HepG2 (cell line): ENCODE results near the gene LYRM4. TPM values are rescaled to one million over a fixed set of nuclear protein-coding genes. Genes with fewer than 3 reads are reported as not detected.

Experiments
- ARNT2 ChIP-seq: sonication (generic); formaldehyde crosslinking; IDR thresholded peaks from 2 replicates; pipeline ENCODE4 v1.8.0; 2022; ENCODE audit warnings: mild to moderate bottlenecking, low read depth, missing genetic modification reagents, moderate library complexity
- CC2D1A ChIP-seq: sonication (generic); formaldehyde crosslinking; IDR thresholded peaks from 2 replicates; pipeline ENCODE4 v1.8.1; 2023; ENCODE audit warnings: mild to moderate bottlenecking, missing genetic modification reagents
- KDM4B ChIP-seq: sonication (generic); formaldehyde crosslinking; IDR thresholded peaks from 2 replicates; pipeline ENCODE4 v1.4.0; 2020; ENCODE audit warnings: missing genetic modification reagents
- LCORL ChIP-seq, 2 experiments: fragments of 450-650 bp in 1 of 2; sonication (generic) in 1 of 2; formaldehyde crosslinking in 1 of 2; IDR thresholded peaks; 2 replicates each; pipeline versions ENCODE4 v1.5.0 to v1.6.1; 2017 to 2020; ENCODE audit warnings: antibody characterized with exemption in 1 of 2, missing genetic modification reagents in 1 of 2
- MEIS1 ChIP-seq: sonication (generic); formaldehyde crosslinking; IDR thresholded peaks from 2 replicates; pipeline ENCODE4 v1.9.0; 2021; ENCODE audit warnings: mild to moderate bottlenecking, missing genetic modification reagents, moderate library complexity, borderline replicate concordance
- RBFOX2 ChIP-seq: fragments of 200-400 bp; formaldehyde crosslinking; IDR thresholded peaks from 2 replicates; pipeline ENCODE4 v1.6.1; 2017; ENCODE audit warnings: low read depth, mild to moderate bottlenecking, low read length
- TBX3 ChIP-seq: fragments of 450-650 bp; IDR thresholded peaks from 2 replicates; pipeline ENCODE4 v1.6.1; 2017; ENCODE audit warnings: antibody characterized with exemption, mild to moderate bottlenecking, inconsistent platforms, borderline replicate concordance
- TEAD3 ChIP-seq: optimal IDR thresholded peaks from 2 replicates; pipeline ENCODE3; 2016; ENCODE audit warnings: borderline replicate concordance
- ZFYVE20 ChIP-seq: sonication (generic); formaldehyde crosslinking; IDR thresholded peaks from 2 replicates; pipeline ENCODE4 v1.8.0; 2023; ENCODE audit warnings: low read depth, mild to moderate bottlenecking, moderate library complexity, missing genetic modification reagents, borderline replicate concordance
- ZNF12 ChIP-seq: sonication (generic); formaldehyde crosslinking; IDR thresholded peaks from 2 replicates; pipeline ENCODE4 v1.5.0; 2020; ENCODE audit warnings: missing genetic modification reagents
- ZNF136 ChIP-seq: sonication (generic); formaldehyde crosslinking; IDR thresholded peaks from 2 replicates; pipeline ENCODE4 v1.8.1; 2022; ENCODE audit warnings: low read depth, mild to moderate bottlenecking, moderate library complexity, missing genetic modification reagents
- ZNF230 ChIP-seq: sonication (generic); formaldehyde crosslinking; IDR thresholded peaks from 2 replicates; pipeline ENCODE4 v1.4.0; 2020; ENCODE audit warnings: mild to moderate bottlenecking, missing genetic modification reagents
- ZNF510 ChIP-seq: sonication (generic); formaldehyde crosslinking; IDR thresholded peaks from 2 replicates; pipeline ENCODE4 v1.4.0; 2020; ENCODE audit warnings: low read depth, mild to moderate bottlenecking, missing genetic modification reagents
- ZNF777 ChIP-seq: sonication (generic); formaldehyde crosslinking; IDR thresholded peaks from 2 replicates; pipeline ENCODE4 v1.4.0; 2020; ENCODE audit warnings: missing genetic modification reagents
- ZNF839 ChIP-seq: sonication (generic); formaldehyde crosslinking; IDR thresholded peaks from 2 replicates; pipeline ENCODE4 v1.4.0; 2020; ENCODE audit warnings: missing genetic modification reagents, mild to moderate bottlenecking, borderline replicate concordance
- ZNF891 ChIP-seq: sonication (generic); formaldehyde crosslinking; IDR thresholded peaks from 2 replicates; pipeline ENCODE4 v1.5.0; 2020; ENCODE audit warnings: mild to moderate bottlenecking, missing genetic modification reagents
- polyA plus RNA-seq, 8 experiments: library from polyadenylated mRNA; depleted of rRNA in 3 of 8; stranded (reverse) in 7 of 8; unstranded in 1 of 8; fragments of >200 nt; fragmentation: Illumina TruSeq in 4 of 8; extraction: Trizol in 4 of 8; gene quantifications; 2 replicates each; pipeline versions ENCODE4 v1.2.1 to v1.2.3, GENCODE V29; 2011 to 2016; ENCODE audit warnings: low read depth in 4 of 8, missing spikeins in 1 of 8, mixed read lengths in 1 of 8; ENCODE audit not compliant: insufficient read depth in 1 of 8
- total RNA-seq, 5 experiments: library from RNA; depleted of rRNA; stranded (reverse); fragments of >200 nt; fragmentation: Illumina TruSeq; extraction: Trizol; gene quantifications; 2 replicates each; pipeline ENCODE4 v1.2.3, GENCODE V29; 2016; ENCODE audit warnings: low read depth in 1 of 5
- TF ChIP-seq, protein P1 (sequence below): fragments of 450-650 bp; IDR thresholded peaks from 2 replicates; pipeline ENCODE4 v1.6.1; 2016
- TF ChIP-seq, protein P2 (sequence below): IDR thresholded peaks from 2 replicates; pipeline ENCODE4 v1.6.1; 2016; ENCODE audit warnings: missing genetic modification reagents, missing compliant biosample characterization
- TF ChIP-seq, protein P3 (sequence below): sonication (generic); formaldehyde crosslinking; IDR thresholded peaks from 2 replicates; pipeline ENCODE4 v1.4.0; 2020; ENCODE audit warnings: missing genetic modification reagents
- TF ChIP-seq, protein P4 (sequence below): sonication (generic); formaldehyde crosslinking; IDR thresholded peaks from 2 replicates; pipeline ENCODE4 v1.4.0; 2020; ENCODE audit warnings: mild to moderate bottlenecking, missing genetic modification reagents
- TF ChIP-seq, protein P5 (sequence below): sonication (generic); formaldehyde crosslinking; IDR thresholded peaks from 2 replicates; pipeline ENCODE4 v1.5.0; 2020; ENCODE audit warnings: mild to moderate bottlenecking, missing genetic modification reagents, borderline replicate concordance

LYRM4 gene
- total and polyA plus RNA-seq, 2 of the 13 experiments (the other 11 are each of a cell fraction or from before 2014, with no cell fraction given) = 64.6 to 67.5 TPM

DNA sequence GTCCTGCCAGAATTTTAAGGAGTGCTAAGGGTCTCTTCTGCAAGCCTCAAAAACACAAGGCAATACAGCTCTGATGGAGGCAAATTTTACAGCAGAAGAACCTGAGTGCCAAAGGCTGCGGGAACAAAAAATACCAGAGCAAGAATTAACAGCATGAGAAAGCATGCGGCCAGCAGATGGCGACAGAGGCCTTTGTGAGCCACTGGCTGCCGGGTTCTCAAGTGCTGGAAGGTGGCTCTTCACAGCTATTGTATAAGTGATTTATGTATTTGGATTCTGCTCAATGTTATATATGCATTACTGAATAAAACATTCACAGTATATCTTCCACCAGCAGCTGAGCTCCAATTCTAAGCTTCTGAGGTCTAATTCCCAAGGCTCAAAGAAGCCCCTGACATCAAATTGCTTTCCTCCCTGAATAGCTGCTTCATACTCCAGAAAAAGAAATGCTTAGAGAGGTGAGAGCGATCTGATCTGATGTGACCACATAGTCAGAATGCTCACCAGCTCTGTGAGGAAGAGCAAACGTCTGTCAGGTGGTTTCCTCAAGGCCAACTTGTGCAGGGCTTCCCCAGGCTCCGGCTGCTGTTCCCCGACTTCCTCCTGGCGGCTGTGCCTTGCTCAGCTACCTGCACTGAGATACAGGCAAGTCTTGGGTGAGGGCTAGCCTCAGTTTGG, 117.0 kb downstream of the LYRM4 start (continued):
- TF ChIP-seq, protein P1, sequence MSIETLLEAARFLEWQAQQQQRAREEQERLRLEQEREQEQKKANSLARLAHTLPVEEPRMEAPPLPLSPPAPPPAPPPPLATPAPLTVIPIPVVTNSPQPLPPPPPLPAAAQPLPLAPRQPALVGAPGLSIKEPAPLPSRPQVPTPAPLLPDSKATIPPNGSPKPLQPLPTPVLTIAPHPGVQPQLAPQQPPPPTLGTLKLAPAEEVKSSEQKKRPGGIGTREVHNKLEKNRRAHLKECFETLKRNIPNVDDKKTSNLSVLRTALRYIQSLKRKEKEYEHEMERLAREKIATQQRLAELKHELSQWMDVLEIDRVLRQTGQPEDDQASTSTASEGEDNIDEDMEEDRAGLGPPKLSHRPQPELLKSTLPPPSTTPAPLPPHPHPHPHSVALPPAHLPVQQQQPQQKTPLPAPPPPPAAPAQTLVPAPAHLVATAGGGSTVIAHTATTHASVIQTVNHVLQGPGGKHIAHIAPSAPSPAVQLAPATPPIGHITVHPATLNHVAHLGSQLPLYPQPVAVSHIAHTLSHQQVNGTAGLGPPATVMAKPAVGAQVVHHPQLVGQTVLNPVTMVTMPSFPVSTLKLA = no peak
- TF ChIP-seq, protein P2, sequence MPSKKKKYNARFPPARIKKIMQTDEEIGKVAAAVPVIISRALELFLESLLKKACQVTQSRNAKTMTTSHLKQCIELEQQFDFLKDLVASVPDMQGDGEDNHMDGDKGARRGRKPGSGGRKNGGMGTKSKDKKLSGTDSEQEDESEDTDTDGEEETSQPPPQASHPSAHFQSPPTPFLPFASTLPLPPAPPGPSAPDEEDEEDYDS (CRISPR knock-in tag) = no peak
- TF ChIP-seq ZNF136 (CRISPR knock-in tag) (no peak), MEIS1 (no peak), ZNF891 (CRISPR knock-in tag) (0 out of 2 replicates have a peak, but pooled peaks have one; percentile 43), ARNT2 (no peak), RBFOX2 (no peak), KDM4B (CRISPR knock-in tag) (no peak), TBX3 (no peak), TEAD3 (CRISPR knock-in tag) (peak; percentile 78), ZNF839 (no peak), ZFYVE20 (no peak), ZNF230 (no peak), ZNF12 (CRISPR knock-in tag) (no peak), ZNF777 (CRISPR knock-in tag) (no peak), ZNF510 (CRISPR knock-in tag) (no peak), LCORL (IDR thresholded peaks at IDR 0.05) (no peak), LCORL (CRISPR knock-in tag; IDR thresholded peaks at IDR 0.05) (no peak), CC2D1A (CRISPR knock-in tag) (no peak)
- TF ChIP-seq, protein P3, sequence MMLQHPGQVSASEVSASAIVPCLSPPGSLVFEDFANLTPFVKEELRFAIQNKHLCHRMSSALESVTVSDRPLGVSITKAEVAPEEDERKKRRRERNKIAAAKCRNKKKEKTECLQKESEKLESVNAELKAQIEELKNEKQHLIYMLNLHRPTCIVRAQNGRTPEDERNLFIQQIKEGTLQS (CRISPR knock-in tag) = no peak
- TF ChIP-seq, protein P4, sequence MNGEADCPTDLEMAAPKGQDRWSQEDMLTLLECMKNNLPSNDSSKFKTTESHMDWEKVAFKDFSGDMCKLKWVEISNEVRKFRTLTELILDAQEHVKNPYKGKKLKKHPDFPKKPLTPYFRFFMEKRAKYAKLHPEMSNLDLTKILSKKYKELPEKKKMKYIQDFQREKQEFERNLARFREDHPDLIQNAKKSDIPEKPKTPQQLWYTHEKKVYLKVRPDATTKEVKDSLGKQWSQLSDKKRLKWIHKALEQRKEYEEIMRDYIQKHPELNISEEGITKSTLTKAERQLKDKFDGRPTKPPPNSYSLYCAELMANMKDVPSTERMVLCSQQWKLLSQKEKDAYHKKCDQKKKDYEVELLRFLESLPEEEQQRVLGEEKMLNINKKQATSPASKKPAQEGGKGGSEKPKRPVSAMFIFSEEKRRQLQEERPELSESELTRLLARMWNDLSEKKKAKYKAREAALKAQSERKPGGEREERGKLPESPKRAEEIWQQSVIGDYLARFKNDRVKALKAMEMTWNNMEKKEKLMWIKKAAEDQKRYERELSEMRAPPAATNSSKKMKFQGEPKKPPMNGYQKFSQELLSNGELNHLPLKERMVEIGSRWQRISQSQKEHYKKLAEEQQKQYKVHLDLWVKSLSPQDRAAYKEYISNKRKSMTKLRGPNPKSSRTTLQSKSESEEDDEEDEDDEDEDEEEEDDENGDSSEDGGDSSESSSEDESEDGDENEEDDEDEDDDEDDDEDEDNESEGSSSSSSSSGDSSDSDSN (CRISPR knock-in tag) = no peak
- TF ChIP-seq, protein P5, sequence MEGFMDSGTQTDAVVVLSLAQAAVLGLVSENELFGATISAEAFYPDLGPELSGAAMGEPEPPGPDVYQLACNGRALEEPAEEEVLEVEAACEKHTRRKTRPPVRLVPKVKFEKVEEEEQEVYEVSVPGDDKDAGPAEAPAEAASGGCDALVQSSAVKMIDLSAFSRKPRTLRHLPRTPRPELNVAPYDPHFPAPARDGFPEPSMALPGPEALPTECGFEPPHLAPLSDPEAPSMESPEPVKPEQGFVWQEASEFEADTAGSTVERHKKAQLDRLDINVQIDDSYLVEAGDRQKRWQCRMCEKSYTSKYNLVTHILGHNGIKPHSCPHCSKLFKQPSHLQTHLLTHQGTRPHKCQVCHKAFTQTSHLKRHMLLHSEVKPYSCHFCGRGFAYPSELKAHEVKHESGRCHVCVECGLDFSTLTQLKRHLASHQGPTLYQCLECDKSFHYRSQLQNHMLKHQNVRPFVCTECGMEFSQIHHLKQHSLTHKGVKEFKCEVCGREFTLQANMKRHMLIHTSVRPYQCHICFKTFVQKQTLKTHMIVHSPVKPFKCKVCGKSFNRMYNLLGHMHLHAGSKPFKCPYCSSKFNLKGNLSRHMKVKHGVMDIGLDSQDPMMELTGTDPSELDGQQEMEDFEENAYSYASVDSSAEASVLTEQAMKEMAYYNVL = no peak
